ENCODE data around the gene ZNF516. TPM values are rescaled to one million over a fixed set of nuclear protein-coding genes. Genes with fewer than 3 reads are reported as not detected.

ZNF516 gene
- total and polyA plus RNA-seq, 2 experiments from 2014 or later = 17.0 to 78.6 TPM

DNA sequence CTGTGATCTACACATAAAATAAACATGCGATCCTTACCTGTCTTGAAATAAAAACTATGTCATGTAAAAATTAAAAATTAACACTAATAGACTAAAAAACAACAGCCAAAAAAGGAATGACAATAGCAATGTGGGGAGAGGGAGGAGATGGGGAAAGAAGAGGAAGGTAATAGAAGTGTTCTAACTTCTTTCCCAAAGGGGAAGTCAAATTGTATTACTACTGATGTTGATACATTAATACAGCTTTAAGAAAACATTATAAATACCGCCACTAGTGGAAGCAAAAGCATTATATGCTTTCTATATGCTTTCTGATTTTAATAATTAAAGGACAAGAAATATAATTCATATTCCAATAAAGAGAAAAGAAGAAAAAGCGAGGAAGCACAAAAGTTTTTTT, 22.2 kb downstream of the ZNF516 start:
- Histone ChIP-seq H3K36me3 (no peaks in the 10 kb centered on the region), H3K4me1 (ENCODE audit: low read depth) (peaks cover 3% of the 10 kb centered on the region), H3K9me3 (ENCODE audit: low read depth) (no peaks in the 10 kb centered on the region), H3K4me3 (no peak overlapping the region), H3K27ac (no peak overlapping the region), H3K27me3 (no peaks in the 10 kb centered on the region)
- TF ChIP-seq, protein P1, sequence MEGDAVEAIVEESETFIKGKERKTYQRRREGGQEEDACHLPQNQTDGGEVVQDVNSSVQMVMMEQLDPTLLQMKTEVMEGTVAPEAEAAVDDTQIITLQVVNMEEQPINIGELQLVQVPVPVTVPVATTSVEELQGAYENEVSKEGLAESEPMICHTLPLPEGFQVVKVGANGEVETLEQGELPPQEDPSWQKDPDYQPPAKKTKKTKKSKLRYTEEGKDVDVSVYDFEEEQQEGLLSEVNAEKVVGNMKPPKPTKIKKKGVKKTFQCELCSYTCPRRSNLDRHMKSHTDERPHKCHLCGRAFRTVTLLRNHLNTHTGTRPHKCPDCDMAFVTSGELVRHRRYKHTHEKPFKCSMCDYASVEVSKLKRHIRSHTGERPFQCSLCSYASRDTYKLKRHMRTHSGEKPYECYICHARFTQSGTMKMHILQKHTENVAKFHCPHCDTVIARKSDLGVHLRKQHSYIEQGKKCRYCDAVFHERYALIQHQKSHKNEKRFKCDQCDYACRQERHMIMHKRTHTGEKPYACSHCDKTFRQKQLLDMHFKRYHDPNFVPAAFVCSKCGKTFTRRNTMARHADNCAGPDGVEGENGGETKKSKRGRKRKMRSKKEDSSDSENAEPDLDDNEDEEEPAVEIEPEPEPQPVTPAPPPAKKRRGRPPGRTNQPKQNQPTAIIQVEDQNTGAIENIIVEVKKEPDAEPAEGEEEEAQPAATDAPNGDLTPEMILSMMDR (IDR thresholded peaks at IDR 0.05; ENCODE audit: low read depth, low read length) = no peak
- no peak for DNase-seq (ENCODE audit: low read depth in 1 of 2, low spot score in 1 of 2)

DNA sequence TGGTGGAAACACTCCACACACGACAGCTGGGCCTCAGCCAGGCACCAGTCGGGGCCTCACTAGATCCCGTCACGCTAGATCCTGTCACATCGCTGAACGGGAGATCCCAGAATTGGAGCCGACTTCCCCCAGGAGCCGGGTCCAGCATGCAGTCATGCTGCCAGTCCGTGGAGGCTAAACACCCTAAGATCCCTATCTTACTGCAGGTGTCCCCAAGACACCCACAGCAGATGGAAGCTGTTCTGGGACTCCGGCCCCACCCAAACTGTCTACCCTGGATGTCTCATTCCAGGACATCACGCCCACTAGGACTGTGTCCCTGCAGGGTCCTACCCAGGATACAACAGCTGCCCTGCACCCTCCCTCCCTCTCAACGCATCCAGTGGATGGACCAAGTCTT, 23.4 kb downstream of the ZNF516 start:
- Histone ChIP-seq H3K4me1 (ENCODE audit: low read depth) (peaks cover 3% of the 10 kb centered on the region), H3K27me3 (no peaks in the 10 kb centered on the region), H3K36me3 (no peaks in the 10 kb centered on the region), H3K9me3 (ENCODE audit: low read depth) (no peaks in the 10 kb centered on the region), H3K27ac (no peak overlapping the region), H3K4me3 (no peak overlapping the region)
- DNase-seq (ENCODE audit: low read depth in 1 of 2, low spot score in 1 of 2) = no peak
- TF ChIP-seq, protein P1 (IDR thresholded peaks at IDR 0.05; ENCODE audit: low read depth, low read length) = no peak

- TF ChIP-seq, protein P1 (IDR thresholded peaks at IDR 0.05; ENCODE audit: low read depth, low read length) = no peak
- H3K27me3 ChIP-seq = no peaks in the 10 kb centered on the region
- peaks cover 3% of the 10 kb centered on the region for H3K4me1 ChIP-seq (ENCODE audit: low read depth)
- H3K36me3 ChIP-seq = no peaks in the 10 kb centered on the region
- no peak overlapping the region for H3K27ac ChIP-seq
- H3K4me3 ChIP-seq = no peak overlapping the region
- DNase-seq (ENCODE audit: low read depth in 1 of 2, low spot score in 1 of 2) = no peak
- H3K9me3 ChIP-seq (ENCODE audit: low read depth) = no peaks in the 10 kb centered on the region
Measured at GRCh38 chr18:76468345-76469304, 26.4 kb downstream of the ZNF516 start.

GRCh38 chr18:76467371-76468190, 27.5 kb downstream of the ZNF516 start:
- Histone ChIP-seq H3K36me3 (no peaks in the 10 kb centered on the region), H3K9me3 (ENCODE audit: low read depth) (no peaks in the 10 kb centered on the region), H3K27ac (peak overlapping the region; percentile 1), H3K27me3 (no peaks in the 10 kb centered on the region), H3K4me3 (no peak overlapping the region), H3K4me1 (ENCODE audit: low read depth) (peaks cover 3% of the 10 kb centered on the region)
- TF ChIP-seq, protein P1 (IDR thresholded peaks at IDR 0.05; ENCODE audit: low read depth, low read length) = no peak
- peak in 1 of 2 donors; percentile 70 for DNase-seq (ENCODE audit: low read depth in 1 of 2, low spot score in 1 of 2)

DNA sequence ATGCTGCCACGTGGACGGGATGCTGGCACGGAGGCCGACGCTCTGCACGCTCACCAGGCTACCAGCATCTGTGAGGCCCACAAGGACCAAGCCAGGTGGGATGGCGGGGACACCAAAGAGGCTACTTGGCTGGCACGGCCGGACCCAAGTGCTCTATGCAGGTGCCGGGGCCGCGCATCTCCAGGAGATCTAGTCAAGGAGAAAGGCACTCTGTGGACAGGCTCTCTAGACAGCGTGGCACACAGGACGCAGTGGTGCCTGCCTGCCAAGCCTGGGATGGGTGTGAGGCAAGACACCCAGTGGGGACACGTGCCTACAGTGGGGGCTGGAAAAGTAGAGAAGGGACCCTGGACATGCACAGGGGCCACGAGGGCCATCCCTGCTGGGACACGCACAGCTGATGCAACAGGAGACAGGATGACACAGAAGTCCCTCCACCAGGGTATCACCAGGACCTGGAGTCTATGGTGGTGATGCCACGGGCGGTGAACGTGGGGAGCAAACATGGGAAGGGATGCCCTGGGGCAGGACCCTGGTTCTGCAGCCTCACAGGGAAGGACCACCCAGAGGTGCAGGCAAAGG, 28.5 kb downstream of the ZNF516 start:
- Histone ChIP-seq H3K27me3 (no peaks in the 10 kb centered on the region), H3K4me3 (no peak overlapping the region), H3K36me3 (no peaks in the 10 kb centered on the region), H3K9me3 (ENCODE audit: low read depth) (no peaks in the 10 kb centered on the region), H3K4me1 (ENCODE audit: low read depth) (peaks cover 3% of the 10 kb centered on the region), H3K27ac (no peak overlapping the region)
- TF ChIP-seq, protein P1 (IDR thresholded peaks at IDR 0.05; ENCODE audit: low read depth, low read length) = no peak
- DNase-seq (ENCODE audit: low read depth in 1 of 2, low spot score in 1 of 2) = no peak
